ENCODE measurements around the gene USH2A.

GRCh38 chr1:215895893-215896292 lies 527.4 kb downstream of the USH2A start:
- TF ChIP-seq POLR2A (IDR thresholded peaks at IDR 0.05), result no peak
- TF ChIP-seq CTCF (IDR thresholded peaks at IDR 0.05), result no peak
- no peak for TF ChIP-seq POLR2AphosphoS5 (IDR thresholded peaks at IDR 0.05)

All from gastroesophageal sphincter (tissue), 3 donors.